Mesendoderm (in vitro differentiated cells): ENCODE data around the gene TUBA4B.
A peak's percentile ranks its signal among the peaks of the same experiment; 100 is the strongest.

Experiments
- DNase-seq: peaks from one replicate; pipeline ENCODE4 v3.0.0; 2013
- H2AK5ac ChIP-seq: 2 replicates; pipeline ENCODE4 v1.6.1; 2013; ENCODE audit warnings: low read length, inconsistent platforms
- H2BK120ac ChIP-seq: 2 replicates; pipeline ENCODE4 v1.6.1; 2013; ENCODE audit warnings: low read depth, mild to moderate bottlenecking, low read length, moderate library complexity, mixed read lengths
- H2BK15ac ChIP-seq: replicated peaks from 2 replicates; pipeline ENCODE4 v1.6.1; 2013; ENCODE audit warnings: low read depth, mild to moderate bottlenecking, moderate library complexity
- H2BK5ac ChIP-seq: 2 replicates; pipeline ENCODE4 v1.6.1; 2013; ENCODE audit warnings: low read length, inconsistent platforms
- H3K18ac ChIP-seq: 2 replicates; pipeline ENCODE4 v1.6.1; 2013; ENCODE audit warnings: mild to moderate bottlenecking, low read length, mixed read lengths
- H3K23ac ChIP-seq: one replicate; pipeline ENCODE4 v1.6.1; 2013; ENCODE audit warnings: low read length
- H3K27ac ChIP-seq: 2 replicates; pipeline ENCODE4 v1.5.1; 2013; ENCODE audit warnings: low read depth, mild to moderate bottlenecking, inconsistent platforms, low read length, moderate library complexity
- H3K27me3 ChIP-seq: 2 replicates; pipeline ENCODE4 v1.6.1; 2013; ENCODE audit warnings: low read length, control low read depth, mild to moderate bottlenecking, inconsistent platforms; ENCODE audit not compliant: insufficient read depth, poor library complexity
- H3K36me3 ChIP-seq: 2 replicates; pipeline ENCODE4 v1.6.1; 2013; ENCODE audit warnings: low read length, inconsistent platforms; ENCODE audit not compliant: control insufficient read depth, insufficient read depth
- H3K4ac ChIP-seq: one replicate; pipeline ENCODE4 v1.6.1; 2013; ENCODE audit warnings: low read depth, mild to moderate bottlenecking, low read length, moderate library complexity
- H3K4me1 ChIP-seq: 2 replicates; pipeline ENCODE4 v1.6.1; 2013; ENCODE audit warnings: low read depth, low read length, inconsistent platforms; ENCODE audit not compliant: control insufficient read depth
- H3K4me2 ChIP-seq: 2 replicates; pipeline ENCODE4 v1.6.1; 2013; ENCODE audit warnings: low read length
- H3K4me3 ChIP-seq: 2 replicates; pipeline ENCODE4 v1.5.1; 2013; ENCODE audit warnings: mild to moderate bottlenecking, low read length
- H3K56ac ChIP-seq: one replicate; pipeline ENCODE4 v1.6.1; 2013; ENCODE audit warnings: low read length
- H3K79me1 ChIP-seq: 2 replicates; pipeline ENCODE4 v1.6.1; 2013; ENCODE audit warnings: low read length, inconsistent platforms
- H3K79me2 ChIP-seq: 2 replicates; pipeline ENCODE4 v1.6.1; 2013; ENCODE audit warnings: mild to moderate bottlenecking, low read length; ENCODE audit not compliant: control insufficient read depth, insufficient read depth
- H3K9ac ChIP-seq: 2 replicates; pipeline ENCODE4 v1.6.1; 2013; ENCODE audit warnings: low read length, inconsistent platforms
- H4K5ac ChIP-seq: one replicate; pipeline ENCODE4 v1.6.1; 2013; ENCODE audit warnings: low read length
- H4K8ac ChIP-seq: one replicate; pipeline ENCODE4 v1.6.1; 2013; ENCODE audit warnings: low read depth, mild to moderate bottlenecking, control low read depth, low read length, moderate library complexity
- WGBS: extraction: QIAGEN DNeasy Blood & Tissue Kit; methylation state at CpG from one replicate; pipeline ENCODE4 v1.1.7; 2013; ENCODE audit warnings: low lambda C conversion rate, missing lambda C conversion rate; ENCODE audit not compliant: insufficient coverage; ENCODE audit errors: extremely low coverage; 5-methylcytosine and 5-hydroxymethylcytosine counted together

TUBA4B gene

GRCh38 chr2:219296631-219297391, 43.8 kb downstream of the TUBA4B start:
- Histone ChIP-seq H3K36me3 (no peaks in the 10 kb centered on the region), H3K4me2 (no peak overlapping the region), H3K79me1 (no peaks in the 10 kb centered on the region), H3K27ac (no peak overlapping the region), H3K18ac (no peak overlapping the region), H2BK120ac (no peak overlapping the region), H2AK5ac (no peak overlapping the region), H3K9ac (no peak overlapping the region), H4K8ac (no peak overlapping the region), H4K5ac (no peak overlapping the region), H3K23ac (no peak overlapping the region), H3K56ac (no peak overlapping the region), H3K4me3 (no peak overlapping the region), H2BK15ac (no peak overlapping the region), H3K4ac (no peak overlapping the region), H3K4me1 (no peaks in the 10 kb centered on the region), H2BK5ac (no peak overlapping the region), H3K27me3 (no peaks in the 10 kb centered on the region), H3K79me2 (no peaks in the 10 kb centered on the region)
- no peak for DNase-seq
- no CpG with 5 or more reads among the region's 25 CpGs for WGBS

- Histone ChIP-seq H3K9ac (no peak overlapping the region), H4K5ac (no peak overlapping the region)
These were observed 44.9 kb downstream of the TUBA4B start for GRCh38 chr2:219297766-219298456.

GRCh38 chr2:219298759-219299371, 45.8 kb downstream of the TUBA4B start:
- H3K9ac ChIP-seq = no peak overlapping the region
- H4K8ac ChIP-seq = no peak overlapping the region
- H3K36me3 ChIP-seq = no peaks in the 10 kb centered on the region
- no peaks in the 10 kb centered on the region for H3K27me3 ChIP-seq
- H3K79me1 ChIP-seq = no peaks in the 10 kb centered on the region
- no peak overlapping the region for H2AK5ac ChIP-seq
- H3K27ac ChIP-seq = no peak overlapping the region
- no peak overlapping the region for H3K4me3 ChIP-seq
- DNase-seq = peak; percentile 82
- H3K18ac ChIP-seq = no peak overlapping the region
- no peak overlapping the region for H3K4me2 ChIP-seq
- WGBS = no CpG with 5 or more reads among the region's 15 CpGs
- no peak overlapping the region for H3K23ac ChIP-seq
- H2BK120ac ChIP-seq = no peak overlapping the region
- no peaks in the 10 kb centered on the region for H3K79me2 ChIP-seq
- H3K4ac ChIP-seq = no peak overlapping the region
- H2BK15ac ChIP-seq = no peak overlapping the region
- H4K5ac ChIP-seq = no peak overlapping the region
- H3K56ac ChIP-seq = no peak overlapping the region
- H2BK5ac ChIP-seq = no peak overlapping the region
- no peaks in the 10 kb centered on the region for H3K4me1 ChIP-seq

More at GRCh38 chr2:219297766-219298456, 44.9 kb downstream of the TUBA4B start:
- WGBS = no CpG with 5 or more reads among the region's 14 CpGs
- Histone ChIP-seq H3K4ac (no peak overlapping the region), H3K27me3 (no peaks in the 10 kb centered on the region), H3K27ac (no peak overlapping the region), H3K79me2 (no peaks in the 10 kb centered on the region), H3K4me3 (no peak overlapping the region), H4K8ac (no peak overlapping the region), H2AK5ac (no peak overlapping the region), H3K36me3 (no peaks in the 10 kb centered on the region), H3K18ac (no peak overlapping the region), H2BK120ac (no peak overlapping the region), H3K4me1 (no peaks in the 10 kb centered on the region), H2BK5ac (no peak overlapping the region), H3K4me2 (no peak overlapping the region), H3K79me1 (no peaks in the 10 kb centered on the region), H3K56ac (no peak overlapping the region), H2BK15ac (no peak overlapping the region), H3K23ac (no peak overlapping the region)
- no peak for DNase-seq

GRCh38 chr2:219299372-219299760, 46.3 kb downstream of the TUBA4B start:
- H3K79me2 ChIP-seq = no peaks in the 10 kb centered on the region
- no CpG with 5 or more reads among the region's 6 CpGs for WGBS
- H3K4me2 ChIP-seq = no peak overlapping the region
- H2BK120ac ChIP-seq = no peak overlapping the region
- H2AK5ac ChIP-seq = no peak overlapping the region
- H3K27ac ChIP-seq = no peak overlapping the region
- H3K23ac ChIP-seq = no peak overlapping the region
- no peak overlapping the region for H3K4ac ChIP-seq
- H4K5ac ChIP-seq = no peak overlapping the region
- DNase-seq = no peak
- H3K9ac ChIP-seq = no peak overlapping the region
- no peaks in the 10 kb centered on the region for H3K4me1 ChIP-seq
- no peaks in the 10 kb centered on the region for H3K27me3 ChIP-seq
- H3K4me3 ChIP-seq = no peak overlapping the region
- no peaks in the 10 kb centered on the region for H3K79me1 ChIP-seq
- H3K18ac ChIP-seq = no peak overlapping the region
- H4K8ac ChIP-seq = no peak overlapping the region
- H3K56ac ChIP-seq = no peak overlapping the region
- no peaks in the 10 kb centered on the region for H3K36me3 ChIP-seq
- no peak overlapping the region for H2BK15ac ChIP-seq
- H2BK5ac ChIP-seq = no peak overlapping the region

- Histone ChIP-seq H4K5ac (no peak overlapping the region), H3K4me3 (no peak overlapping the region), H3K56ac (no peak overlapping the region), H3K4me2 (no peak overlapping the region), H2BK5ac (no peak overlapping the region), H3K9ac (no peak overlapping the region), H3K18ac (no peak overlapping the region), H2BK120ac (no peak overlapping the region), H4K8ac (no peak overlapping the region), H3K4me1 (no peaks in the 10 kb centered on the region), H3K79me2 (no peaks in the 10 kb centered on the region), H2AK5ac (no peak overlapping the region), H3K36me3 (no peaks in the 10 kb centered on the region), H3K4ac (no peak overlapping the region), H3K27me3 (no peaks in the 10 kb centered on the region), H3K79me1 (no peaks in the 10 kb centered on the region), H3K27ac (no peak overlapping the region), H2BK15ac (no peak overlapping the region), H3K23ac (no peak overlapping the region)
- no peak for DNase-seq
- no CpG with 5 or more reads among the region's 5 CpGs for WGBS
These were observed 47.0 kb downstream of the TUBA4B start for GRCh38 chr2:219300022-219300421.
